Muscle layer of duodenum (tissue), 2 donors: ENCODE results near the gene APP.

Experiments
- H3K27ac ChIP-seq: one replicate; pipeline ENCODE4 v1.7.0; 2013; ENCODE audit warnings: mild to moderate bottlenecking, low read length
- H3K27me3 ChIP-seq: one replicate; pipeline ENCODE4 v1.7.0; 2013; ENCODE audit warnings: low read depth, mild to moderate bottlenecking, control low read depth, low read length
- H3K36me3 ChIP-seq, 2 donors: one replicate each; pipeline ENCODE4 v1.7.0; 2013; ENCODE audit warnings: low read length in 2 of 2, control low read depth in 1 of 2, mild to moderate bottlenecking in 1 of 2; ENCODE audit not compliant: insufficient read depth in 2 of 2, control insufficient read depth in 1 of 2
- H3K4me1 ChIP-seq, 2 donors: one replicate each; pipeline ENCODE4 v1.7.0; 2013; ENCODE audit warnings: low read length in 2 of 2, mild to moderate bottlenecking in 2 of 2, control low read depth in 1 of 2, moderate library complexity in 1 of 2; ENCODE audit not compliant: insufficient read depth in 2 of 2, control insufficient read depth in 1 of 2
- H3K4me3 ChIP-seq, 2 donors: one replicate each; pipeline ENCODE4 v1.7.0; 2013; ENCODE audit warnings: low read length in 2 of 2, low read depth in 1 of 2, mild to moderate bottlenecking in 1 of 2
- H3K9me3 ChIP-seq, 2 donors: one replicate each; pipeline ENCODE4 v1.7.0; 2013; ENCODE audit warnings: low read length in 2 of 2, control low read depth in 1 of 2, mild to moderate bottlenecking in 1 of 2; ENCODE audit not compliant: control insufficient read depth in 1 of 2
- donor health status: healthy.

APP gene

DNA sequence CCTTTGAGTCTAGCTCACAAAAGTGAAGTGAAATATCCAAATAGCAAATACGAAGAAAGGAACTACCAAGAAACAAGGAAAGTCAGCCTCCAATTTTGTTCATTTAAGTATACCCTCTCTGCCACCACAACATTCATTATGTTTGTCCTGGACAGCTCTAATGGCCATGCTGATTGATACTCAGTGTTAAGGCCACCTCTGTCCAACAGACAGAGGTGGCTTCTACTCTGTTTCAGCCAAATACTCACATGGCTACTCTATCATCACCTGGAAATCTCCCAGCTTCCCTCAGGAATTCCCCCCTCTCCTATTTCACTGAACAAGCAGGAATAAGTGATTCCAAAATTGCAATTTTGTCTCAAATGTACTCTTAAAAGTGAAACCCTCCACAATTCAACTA is 10.7 kb downstream of the APP start:
- no peak overlapping the region for H3K27ac ChIP-seq
- no peaks in the 10 kb centered on the region for H3K9me3 ChIP-seq
- peaks cover 7 to 26% of the 10 kb centered on the region in 2 donors for H3K4me1 ChIP-seq
- H3K36me3 ChIP-seq, result no peaks in the 10 kb centered on the region
- no peaks in the 10 kb centered on the region for H3K27me3 ChIP-seq
- no peak overlapping the region for H3K4me3 ChIP-seq

GRCh38 chr21:26157801-26158200 is 12.8 kb downstream of the APP start:
- Histone ChIP-seq H3K4me3 (no peak overlapping the region), H3K4me1 (peaks cover 7 to 36% of the 10 kb centered on the region in 2 donors), H3K36me3 (no peaks in the 10 kb centered on the region), H3K27me3 (no peaks in the 10 kb centered on the region), H3K9me3 (no peaks in the 10 kb centered on the region), H3K27ac (no peak overlapping the region)

GRCh38 chr21:26154753-26155152 is 15.8 kb downstream of the APP start:
- no peaks in the 10 kb centered on the region for H3K27me3 ChIP-seq
- no peaks in the 10 kb centered on the region for H3K9me3 ChIP-seq
- H3K4me1 ChIP-seq, result peaks cover 7 to 20% of the 10 kb centered on the region in 2 donors
- no peaks in the 10 kb centered on the region for H3K36me3 ChIP-seq
- H3K27ac ChIP-seq, result no peak overlapping the region
- no peak overlapping the region for H3K4me3 ChIP-seq

- Histone ChIP-seq H3K27ac (no peak overlapping the region), H3K4me3 (no peak overlapping the region), H3K27me3 (no peaks in the 10 kb centered on the region), H3K9me3 (no peaks in the 10 kb centered on the region), H3K36me3 (no peaks in the 10 kb centered on the region), H3K4me1 (peaks cover 7 to 29% of the 10 kb centered on the region in 2 donors)
These were observed 16.8 kb downstream of the APP start for GRCh38 chr21:26153758-26154157.

DNA sequence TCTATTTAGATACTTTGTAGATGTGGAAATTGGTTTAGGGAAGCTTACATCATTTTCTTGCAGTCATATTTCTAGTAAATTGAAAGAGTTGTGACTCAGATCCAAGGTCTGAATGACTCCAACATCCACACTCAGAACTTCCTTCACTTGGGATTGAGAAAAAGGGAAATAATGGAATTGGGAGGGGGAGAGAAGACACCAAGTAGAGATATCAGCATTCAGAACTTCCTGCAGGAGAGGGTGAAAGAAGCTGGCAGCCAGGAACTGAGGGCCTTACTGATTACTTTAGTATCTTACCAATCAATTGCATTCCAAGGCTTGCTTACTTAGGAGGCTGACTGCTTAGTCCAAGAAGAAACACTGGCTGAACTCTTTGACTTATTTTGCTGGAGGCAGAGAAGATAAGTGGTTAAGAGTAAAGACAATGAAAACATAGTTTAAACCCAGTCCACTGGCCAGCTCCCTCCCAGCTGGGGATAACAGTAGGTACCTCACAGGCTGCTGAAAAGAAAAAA is 21.7 kb downstream of the APP start:
- Histone ChIP-seq H3K4me3 (peak overlapping the region in 1 of 2 donors; percentile 9), H3K36me3 (no peaks in the 10 kb centered on the region), H3K9me3 (no peaks in the 10 kb centered on the region), H3K27ac (peak overlapping the region; percentile 50), H3K4me1 (peaks cover 4 to 19% of the 10 kb centered on the region in 2 donors), H3K27me3 (no peaks in the 10 kb centered on the region)

- H3K27me3 ChIP-seq, result no peaks in the 10 kb centered on the region
- no peaks in the 10 kb centered on the region for H3K9me3 ChIP-seq
- peaks cover 4 to 19% of the 10 kb centered on the region in 2 donors for H3K4me1 ChIP-seq
- H3K27ac ChIP-seq, result peak overlapping the region; percentile 40
- no peaks in the 10 kb centered on the region for H3K36me3 ChIP-seq
- H3K4me3 ChIP-seq, result no peak overlapping the region
These were observed 22.3 kb downstream of the APP start for GRCh38 chr21:26148071-26148839.

DNA sequence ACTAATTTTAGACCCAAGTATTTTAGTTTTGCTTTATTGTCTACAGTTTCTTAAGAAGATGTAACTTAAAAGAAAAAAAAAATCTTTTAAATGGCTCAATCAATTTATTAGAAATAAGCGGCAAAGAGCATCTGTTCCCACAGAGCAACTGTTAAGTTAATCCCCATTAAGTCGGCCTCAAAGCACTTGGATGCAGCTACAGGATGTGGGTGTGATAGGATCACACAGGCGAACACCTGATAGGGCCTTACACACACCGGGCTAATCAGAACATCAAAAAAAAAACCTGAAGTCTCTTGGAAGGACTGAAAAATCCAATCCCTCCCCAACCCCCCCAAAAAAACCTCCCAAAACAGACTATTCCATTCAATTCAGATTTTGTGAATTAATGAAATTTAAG is 23.0 kb downstream of the APP start:
- H3K27ac ChIP-seq, result no peak overlapping the region
- H3K27me3 ChIP-seq, result no peaks in the 10 kb centered on the region
- peaks cover 4 to 19% of the 10 kb centered on the region in 2 donors for H3K4me1 ChIP-seq
- no peaks in the 10 kb centered on the region for H3K36me3 ChIP-seq
- H3K9me3 ChIP-seq, result no peaks in the 10 kb centered on the region
- H3K4me3 ChIP-seq, result no peak overlapping the region

DNA sequence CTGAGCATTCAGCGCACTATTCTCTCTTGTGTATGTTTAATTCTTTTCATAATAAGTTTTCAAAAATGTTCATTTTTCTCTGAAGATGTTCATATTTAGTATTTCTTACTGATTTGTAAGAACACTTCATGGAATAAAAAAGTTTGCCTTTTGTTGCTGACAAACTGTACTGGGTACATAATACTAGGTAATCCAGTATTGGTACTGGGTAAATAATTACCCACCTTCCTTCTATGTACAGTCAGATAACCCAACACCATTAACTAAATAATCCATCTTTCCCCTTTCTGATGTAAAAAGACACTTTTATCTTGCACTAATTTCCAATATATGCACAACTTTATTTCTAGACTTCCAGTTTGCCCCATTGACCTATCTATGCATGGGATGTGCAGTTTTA is 23.9 kb downstream of the APP start:
- Histone ChIP-seq H3K36me3 (no peaks in the 10 kb centered on the region), H3K27ac (no peak overlapping the region), H3K4me3 (no peak overlapping the region), H3K9me3 (no peaks in the 10 kb centered on the region), H3K27me3 (no peaks in the 10 kb centered on the region), H3K4me1 (peaks cover 4 to 27% of the 10 kb centered on the region in 2 donors)

GRCh38 chr21:26144031-26144430 is 26.5 kb downstream of the APP start:
- no peak overlapping the region for H3K27ac ChIP-seq
- peaks cover 13 to 39% of the 10 kb centered on the region in 2 donors for H3K4me1 ChIP-seq
- H3K9me3 ChIP-seq, result no peaks in the 10 kb centered on the region
- H3K27me3 ChIP-seq, result no peaks in the 10 kb centered on the region
- H3K36me3 ChIP-seq, result no peaks in the 10 kb centered on the region
- H3K4me3 ChIP-seq, result no peak overlapping the region

DNA sequence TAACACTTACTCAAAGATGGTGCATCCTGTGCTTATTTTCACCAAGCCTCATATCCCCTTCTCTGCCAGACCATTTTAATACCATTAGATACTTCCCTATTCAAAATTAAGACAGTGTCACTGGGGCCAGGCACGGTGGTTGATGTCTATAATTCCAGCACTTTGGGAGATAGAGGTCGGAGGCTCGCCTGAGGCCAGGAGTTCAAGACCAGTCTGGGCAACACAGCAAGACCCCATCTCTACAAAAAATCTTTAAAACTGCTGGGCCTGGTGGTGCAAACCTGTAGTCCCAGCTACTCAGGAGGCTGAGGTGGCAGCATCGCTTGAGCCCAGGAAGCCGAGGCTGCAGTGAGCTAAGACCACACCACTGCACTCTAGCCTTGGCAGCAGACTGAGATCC is 28.2 kb downstream of the APP start:
- H3K36me3 ChIP-seq, result no peaks in the 10 kb centered on the region
- H3K4me3 ChIP-seq, result no peak overlapping the region
- no peaks in the 10 kb centered on the region for H3K27me3 ChIP-seq
- no peaks in the 10 kb centered on the region for H3K9me3 ChIP-seq
- peaks cover 9 to 27% of the 10 kb centered on the region in 2 donors for H3K4me1 ChIP-seq
- no peak overlapping the region for H3K27ac ChIP-seq

GRCh38 chr21:26140926-26141325 is 29.6 kb downstream of the APP start:
- Histone ChIP-seq H3K27me3 (no peaks in the 10 kb centered on the region), H3K27ac (peak overlapping the region; percentile 8), H3K4me1 (peaks cover 9 to 27% of the 10 kb centered on the region in 2 donors), H3K36me3 (peaks cover 0 to 5% of the 10 kb centered on the region in 2 donors), H3K9me3 (no peaks in the 10 kb centered on the region), H3K4me3 (no peak overlapping the region)
